ENCODE results near the gene SORL1. TPM values are rescaled to one million over a fixed set of nuclear protein-coding genes. Genes with fewer than 3 reads are reported as not detected.
A peak's percentile ranks its signal among the peaks of the same experiment; 100 is the strongest.
"Not testable (repeated sequence)": the region's sequence is repeated elsewhere in the genome, so short reads cannot be mapped to it uniquely, and the experiment has no call there.

SORL1 gene
- polyA plus RNA-seq, 1 donor, result 31.0 TPM

DNA sequence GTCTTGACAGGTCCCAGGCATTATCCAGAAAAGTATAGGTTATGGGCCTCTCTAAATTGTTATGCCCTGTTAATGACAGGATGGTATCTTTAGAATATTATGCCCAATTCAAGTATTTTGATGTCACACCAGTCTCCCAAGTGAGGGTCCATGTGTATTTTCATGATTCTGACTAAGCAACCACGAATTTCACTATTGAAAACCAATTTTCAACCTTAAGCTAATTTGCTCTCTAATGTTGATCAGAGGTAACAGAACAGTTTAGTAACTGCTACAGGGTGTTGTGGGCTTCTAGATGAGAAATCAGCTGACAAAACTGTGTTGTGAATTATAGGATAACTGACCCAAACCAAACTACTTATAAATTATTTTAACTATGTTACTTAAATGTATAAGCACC lies 48.6 kb downstream of the SORL1 start:
- Histone ChIP-seq H3K36me3 (ENCODE audit: control insufficient read depth, insufficient read depth, low read length) (peaks cover 32% of the 10 kb centered on the region), H3K4me1 (ENCODE audit: control insufficient read depth, insufficient read depth, low read length) (no peaks in the 10 kb centered on the region), H3K27me3 (ENCODE audit: control insufficient read depth, insufficient read depth, low read length) (no peaks in the 10 kb centered on the region), H3K27ac (ENCODE audit: low read length) (no peak overlapping the region), H3K4me3 (ENCODE audit: low read length) (no peak overlapping the region), H3K9me3 (ENCODE audit: control insufficient read depth, low read depth, low read length) (no peaks in the 10 kb centered on the region)
- WGBS (ENCODE audit: insufficient coverage, low lambda C conversion rate), result 100% methylated on average over 1 of the region's 1 CpG
- DNase-seq, result no peak

DNA sequence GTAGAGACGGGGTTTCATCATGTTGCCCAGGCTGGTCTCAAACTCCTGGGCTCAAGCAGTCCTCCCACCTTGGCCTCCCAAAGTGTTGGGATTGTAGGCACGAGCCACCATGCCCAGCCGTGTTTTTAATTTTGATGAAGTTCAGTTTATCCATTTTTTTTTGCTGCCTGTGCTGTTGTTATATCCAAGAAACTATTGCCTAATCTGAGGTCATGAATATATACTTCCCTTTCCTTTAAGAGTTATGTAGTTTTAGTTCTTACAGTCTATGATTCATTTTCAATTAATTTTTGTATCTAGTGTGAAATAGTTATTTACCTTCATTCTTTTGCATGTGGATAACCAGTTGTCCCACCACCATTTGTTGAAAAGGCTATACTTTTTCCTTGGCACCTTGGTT lies 50.9 kb downstream of the SORL1 start:
- Histone ChIP-seq H3K4me1 (ENCODE audit: control insufficient read depth, insufficient read depth, low read length) (no peaks in the 10 kb centered on the region), H3K9me3 (ENCODE audit: control insufficient read depth, low read depth, low read length) (no peaks in the 10 kb centered on the region), H3K27ac (ENCODE audit: low read length) (no peak overlapping the region), H3K36me3 (ENCODE audit: control insufficient read depth, insufficient read depth, low read length) (peaks cover 22% of the 10 kb centered on the region), H3K4me3 (ENCODE audit: low read length) (no peak overlapping the region), H3K27me3 (ENCODE audit: control insufficient read depth, insufficient read depth, low read length) (no peaks in the 10 kb centered on the region)
- DNase-seq, result no peak
- no CpG with 5 or more reads among the region's 3 CpGs for WGBS (ENCODE audit: insufficient coverage, low lambda C conversion rate)

DNA sequence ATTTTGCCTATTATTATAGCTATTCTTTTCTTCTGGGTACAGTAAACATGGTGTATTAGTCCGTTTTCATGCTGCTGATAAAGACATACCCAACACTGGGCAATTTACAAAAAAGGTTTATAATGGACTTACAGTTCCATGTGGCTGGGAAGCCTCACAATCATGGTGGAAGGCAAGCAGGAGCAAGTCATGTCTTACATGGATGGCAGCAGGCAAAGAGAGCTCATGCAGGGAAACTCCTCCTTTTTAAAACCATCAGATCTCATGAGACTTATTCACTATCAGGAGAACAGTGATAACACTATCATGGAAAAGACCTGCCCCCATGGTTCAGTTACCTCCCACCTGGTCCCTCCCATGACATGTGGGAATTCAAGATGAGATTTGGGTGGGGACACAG lies 54.1 kb downstream of the SORL1 start:
- not testable (repeated sequence) for H3K4me3 ChIP-seq (ENCODE audit: low read length); DNase-seq; H3K27me3 ChIP-seq (ENCODE audit: control insufficient read depth, insufficient read depth, low read length); H3K9me3 ChIP-seq (ENCODE audit: control insufficient read depth, low read depth, low read length); H3K4me1 ChIP-seq (ENCODE audit: control insufficient read depth, insufficient read depth, low read length); H3K27ac ChIP-seq (ENCODE audit: low read length)
- peaks cover 17% of the 10 kb centered on the region for H3K36me3 ChIP-seq (ENCODE audit: control insufficient read depth, insufficient read depth, low read length)
- WGBS (ENCODE audit: insufficient coverage, low lambda C conversion rate), result 100% methylated on average over 1 of the region's 1 CpG

DNA sequence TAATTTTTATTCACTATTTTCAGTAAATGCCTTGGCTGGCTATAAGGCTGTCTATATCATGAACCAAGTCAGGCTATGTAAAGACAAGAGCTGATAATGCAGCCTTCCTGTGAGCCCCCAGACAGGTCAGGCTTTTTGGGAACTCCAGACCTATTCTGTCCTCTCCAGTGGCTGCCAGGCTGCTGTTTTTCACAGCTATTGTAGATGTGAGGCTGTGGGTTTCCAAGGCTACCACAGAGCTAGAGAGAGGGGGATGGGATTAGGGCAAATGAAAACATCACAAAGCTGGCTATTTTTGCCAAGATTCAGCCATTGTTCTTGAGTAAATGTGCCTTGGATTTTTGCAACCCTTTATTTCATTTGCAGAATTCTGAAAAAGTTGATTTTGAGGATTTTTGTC lies 56.3 kb downstream of the SORL1 start:
- DNase-seq, result no peak
- H3K4me1 ChIP-seq (ENCODE audit: control insufficient read depth, insufficient read depth, low read length), result no peaks in the 10 kb centered on the region
- H3K9me3 ChIP-seq (ENCODE audit: control insufficient read depth, low read depth, low read length), result no peaks in the 10 kb centered on the region
- no peak overlapping the region for H3K27ac ChIP-seq (ENCODE audit: low read length)
- H3K27me3 ChIP-seq (ENCODE audit: control insufficient read depth, insufficient read depth, low read length), result no peaks in the 10 kb centered on the region
- no peak overlapping the region for H3K4me3 ChIP-seq (ENCODE audit: low read length)
- peaks cover 19% of the 10 kb centered on the region for H3K36me3 ChIP-seq (ENCODE audit: control insufficient read depth, insufficient read depth, low read length)

DNA sequence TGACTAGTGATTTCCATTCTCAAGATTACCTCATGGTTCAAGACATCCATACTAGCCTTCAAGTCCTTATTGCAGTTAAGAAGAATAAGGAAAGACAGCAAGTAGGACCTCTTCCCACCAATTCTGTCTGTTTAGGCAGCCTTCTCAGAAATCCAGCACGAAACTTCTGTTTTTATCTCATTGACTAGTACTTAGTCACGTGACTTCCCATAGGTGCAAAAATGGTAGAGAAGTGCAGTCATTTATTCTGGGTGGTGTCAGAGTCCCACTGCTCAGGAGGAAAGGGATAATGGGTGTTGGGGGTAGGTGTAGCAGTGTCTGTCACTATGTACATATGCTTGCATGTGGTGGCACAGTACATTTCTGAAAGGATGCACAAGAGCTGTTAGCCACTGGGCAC lies 58.3 kb downstream of the SORL1 start:
- Histone ChIP-seq H3K27me3 (ENCODE audit: control insufficient read depth, insufficient read depth, low read length) (no peaks in the 10 kb centered on the region), H3K4me3 (ENCODE audit: low read length) (no peak overlapping the region), H3K36me3 (ENCODE audit: control insufficient read depth, insufficient read depth, low read length) (peaks cover 31% of the 10 kb centered on the region), H3K4me1 (ENCODE audit: control insufficient read depth, insufficient read depth, low read length) (peaks cover 7% of the 10 kb centered on the region), H3K27ac (ENCODE audit: low read length) (no peak overlapping the region), H3K9me3 (ENCODE audit: control insufficient read depth, low read depth, low read length) (no peaks in the 10 kb centered on the region)
- no peak for DNase-seq
- WGBS (ENCODE audit: insufficient coverage, low lambda C conversion rate), result no CpG with 5 or more reads among the region's 2 CpGs

DNA sequence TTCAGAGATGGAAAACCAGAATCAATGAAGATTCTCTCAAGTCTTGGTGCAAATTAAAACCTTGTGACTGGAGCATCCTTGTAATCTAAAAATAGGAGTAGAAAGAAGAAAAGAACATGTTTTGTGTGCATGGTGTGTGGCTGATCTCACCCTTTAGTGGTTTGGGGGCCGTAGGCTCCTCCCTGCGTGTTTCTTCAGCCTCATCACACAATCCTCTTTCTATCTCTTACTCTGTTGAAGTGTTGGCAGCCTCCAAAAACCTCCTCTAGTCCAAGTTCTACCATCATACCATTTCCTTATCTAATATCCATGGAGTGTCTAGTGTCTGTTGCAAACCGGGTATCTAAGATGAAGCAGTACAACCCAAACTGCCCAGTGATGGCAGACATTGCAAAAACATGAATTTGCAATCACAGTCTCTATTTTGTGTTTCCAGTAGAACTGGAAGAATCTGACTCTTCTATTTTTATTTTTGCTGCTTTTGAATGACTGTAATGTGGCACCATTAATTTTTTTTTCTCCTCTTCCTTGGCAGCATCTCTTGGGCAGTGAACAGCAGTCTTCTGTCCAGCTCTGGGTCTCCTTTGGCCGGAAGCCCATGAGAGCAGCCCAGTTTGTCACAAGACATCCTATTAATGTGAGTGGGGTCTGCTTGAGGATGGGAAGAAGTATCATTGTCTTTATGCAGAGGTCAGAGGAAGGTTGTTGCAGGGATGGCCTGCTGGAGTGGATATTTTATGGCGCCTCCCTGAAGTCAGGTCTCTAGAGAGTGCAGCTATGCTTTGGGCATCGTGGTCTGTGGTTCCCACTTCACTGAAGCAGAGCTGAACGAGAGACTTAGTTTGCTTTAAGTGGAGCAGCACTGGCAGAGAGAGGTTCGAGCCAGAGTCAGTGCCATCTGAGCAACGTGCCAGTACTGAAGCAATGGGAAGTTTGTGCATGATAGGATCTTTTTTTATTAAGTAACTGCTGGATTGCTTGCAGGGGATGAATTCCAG lies 60.7 kb downstream of the SORL1 start:
- peak in 1 of 2 donors; percentile 12 for DNase-seq
- Histone ChIP-seq H3K36me3 (ENCODE audit: control insufficient read depth, insufficient read depth, low read length) (peaks cover 38% of the 10 kb centered on the region), H3K9me3 (ENCODE audit: control insufficient read depth, low read depth, low read length) (no peaks in the 10 kb centered on the region), H3K27me3 (ENCODE audit: control insufficient read depth, insufficient read depth, low read length) (no peaks in the 10 kb centered on the region), H3K4me3 (ENCODE audit: low read length) (no peak overlapping the region), H3K27ac (ENCODE audit: low read length) (no peak overlapping the region), H3K4me1 (ENCODE audit: control insufficient read depth, insufficient read depth, low read length) (peaks cover 7% of the 10 kb centered on the region)
- 100% methylated on average over 1 of the region's 9 CpGs for WGBS (ENCODE audit: insufficient coverage, low lambda C conversion rate)

DNA sequence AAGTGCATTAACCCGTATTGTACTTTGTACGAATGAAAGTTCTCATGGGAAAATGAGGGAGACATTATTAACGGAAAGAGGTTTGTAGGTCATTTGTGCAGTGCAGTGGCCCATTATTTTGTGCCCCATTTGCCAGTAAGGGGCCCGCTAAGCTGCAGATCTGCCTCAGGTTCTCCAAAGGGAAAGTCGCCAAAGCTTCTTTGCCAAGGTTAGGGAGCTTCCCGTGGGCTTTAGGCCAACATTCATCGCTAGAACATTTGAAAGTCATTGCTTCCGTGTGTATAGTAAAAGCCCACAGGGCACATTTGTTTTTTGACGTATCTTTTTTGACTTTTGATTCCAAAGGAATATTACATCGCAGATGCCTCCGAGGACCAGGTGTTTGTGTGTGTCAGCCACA lies 61.7 kb downstream of the SORL1 start:
- no peak overlapping the region for H3K27ac ChIP-seq (ENCODE audit: low read length)
- no peaks in the 10 kb centered on the region for H3K27me3 ChIP-seq (ENCODE audit: control insufficient read depth, insufficient read depth, low read length)
- H3K4me3 ChIP-seq (ENCODE audit: low read length), result no peak overlapping the region
- WGBS (ENCODE audit: insufficient coverage, low lambda C conversion rate), result 100% methylated on average over 4 of the region's 11 CpGs
- peaks cover 35% of the 10 kb centered on the region for H3K36me3 ChIP-seq (ENCODE audit: control insufficient read depth, insufficient read depth, low read length)
- peaks cover 7% of the 10 kb centered on the region for H3K4me1 ChIP-seq (ENCODE audit: control insufficient read depth, insufficient read depth, low read length)
- H3K9me3 ChIP-seq (ENCODE audit: control insufficient read depth, low read depth, low read length), result no peaks in the 10 kb centered on the region
- DNase-seq, result no peak

DNA sequence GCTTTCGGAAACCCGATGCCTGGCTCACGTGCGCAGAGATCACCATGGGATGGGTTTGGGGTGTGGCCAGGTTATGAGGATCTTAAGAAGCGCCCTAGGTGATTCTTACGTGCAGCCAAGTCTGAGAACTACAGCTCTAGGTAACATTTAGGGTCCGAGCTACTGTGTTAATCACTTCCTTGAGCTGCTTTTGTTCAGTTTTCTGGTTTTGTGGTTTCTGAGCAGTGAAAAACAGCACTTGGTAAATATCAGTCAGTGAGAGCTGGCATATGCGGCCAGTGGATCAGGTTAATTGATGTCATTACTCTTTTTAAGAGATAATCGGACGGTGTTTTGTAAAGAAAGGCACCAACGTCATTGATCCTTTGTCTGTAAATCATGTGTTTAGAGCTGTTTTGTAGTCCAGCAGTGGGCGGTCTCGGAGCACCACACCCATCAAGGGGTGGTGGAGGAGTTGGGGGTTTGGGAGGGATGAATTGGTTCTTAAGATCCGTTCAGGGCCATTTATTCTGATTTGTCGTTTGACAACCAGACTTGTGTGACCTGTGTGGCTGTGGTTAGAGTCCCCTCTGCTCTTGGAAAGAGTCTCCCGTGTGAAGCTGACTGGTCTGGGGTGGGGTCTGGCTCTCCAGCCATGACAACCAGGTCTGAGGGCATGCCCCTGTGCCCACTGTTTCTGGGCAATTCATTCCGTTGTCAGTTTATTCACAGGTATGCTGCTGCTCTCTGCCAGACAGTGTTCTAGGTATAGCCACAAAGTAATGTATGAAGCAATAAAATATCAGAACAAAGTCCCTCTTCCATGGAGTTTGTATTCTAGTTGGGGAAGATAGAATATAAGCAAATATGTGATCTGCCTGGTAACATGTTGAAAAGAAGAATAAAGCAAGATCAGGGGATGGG lies 62.6 kb downstream of the SORL1 start:
- Histone ChIP-seq H3K36me3 (ENCODE audit: control insufficient read depth, insufficient read depth, low read length) (peaks cover 32% of the 10 kb centered on the region), H3K27me3 (ENCODE audit: control insufficient read depth, insufficient read depth, low read length) (no peaks in the 10 kb centered on the region), H3K9me3 (ENCODE audit: control insufficient read depth, low read depth, low read length) (no peaks in the 10 kb centered on the region), H3K4me1 (ENCODE audit: control insufficient read depth, insufficient read depth, low read length) (peaks cover 7% of the 10 kb centered on the region), H3K27ac (ENCODE audit: low read length) (no peak overlapping the region), H3K4me3 (ENCODE audit: low read length) (no peak overlapping the region)
- peak in 1 of 2 donors; percentile 48 for DNase-seq
- no CpG with 5 or more reads among the region's 17 CpGs for WGBS (ENCODE audit: insufficient coverage, low lambda C conversion rate)

DNA sequence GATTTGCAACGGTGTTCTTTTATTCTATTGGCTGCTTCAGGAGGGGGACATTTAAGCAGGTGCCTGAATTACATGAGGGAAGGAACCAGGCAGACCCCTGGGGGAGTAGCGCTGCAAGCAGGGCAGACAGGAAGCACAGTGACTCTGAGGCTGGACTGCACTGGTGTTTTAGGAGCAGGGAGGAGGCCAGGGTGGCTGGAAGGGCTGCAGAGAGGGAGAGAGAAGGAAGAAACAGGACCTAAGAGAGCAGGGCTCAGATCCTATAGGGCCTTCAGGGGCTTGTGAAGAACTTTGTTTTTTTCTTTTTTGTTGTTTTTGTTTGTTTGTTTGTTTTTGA lies 63.2 kb downstream of the SORL1 start:
- H3K36me3 ChIP-seq (ENCODE audit: control insufficient read depth, insufficient read depth, low read length), result peaks cover 31% of the 10 kb centered on the region
- no peak for DNase-seq
- H3K4me3 ChIP-seq (ENCODE audit: low read length), result no peak overlapping the region
- no peaks in the 10 kb centered on the region for H3K27me3 ChIP-seq (ENCODE audit: control insufficient read depth, insufficient read depth, low read length)
- 100% methylated on average over 1 of the region's 2 CpGs for WGBS (ENCODE audit: insufficient coverage, low lambda C conversion rate)
- peaks cover 7% of the 10 kb centered on the region for H3K4me1 ChIP-seq (ENCODE audit: control insufficient read depth, insufficient read depth, low read length)
- H3K27ac ChIP-seq (ENCODE audit: low read length), result no peak overlapping the region
- H3K9me3 ChIP-seq (ENCODE audit: control insufficient read depth, low read depth, low read length), result no peaks in the 10 kb centered on the region

DNA sequence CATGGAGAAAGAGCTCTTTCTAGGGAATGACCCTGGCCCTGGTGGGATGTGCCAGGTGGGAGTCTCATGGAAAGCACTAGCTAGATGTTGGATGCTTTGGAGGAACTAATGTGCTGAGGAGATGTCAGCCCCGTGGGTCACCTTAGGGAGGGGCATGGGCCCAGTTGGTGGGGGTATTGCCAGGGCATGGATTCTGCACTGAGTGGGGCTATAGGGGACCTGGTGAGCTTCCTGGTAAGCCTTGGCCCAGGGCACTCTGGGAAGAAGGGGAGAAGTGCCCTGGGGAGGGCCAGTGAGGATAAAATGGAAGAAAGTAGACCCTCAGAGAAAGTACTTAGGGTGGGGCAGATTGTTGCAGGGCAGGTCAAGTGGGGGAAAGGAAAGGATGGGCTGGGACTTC lies 65.9 kb downstream of the SORL1 start:
- Histone ChIP-seq H3K9me3 (ENCODE audit: control insufficient read depth, low read depth, low read length) (no peaks in the 10 kb centered on the region), H3K36me3 (ENCODE audit: control insufficient read depth, insufficient read depth, low read length) (peaks cover 42% of the 10 kb centered on the region), H3K27me3 (ENCODE audit: control insufficient read depth, insufficient read depth, low read length) (no peaks in the 10 kb centered on the region), H3K27ac (ENCODE audit: low read length) (no peak overlapping the region), H3K4me3 (ENCODE audit: low read length) (no peak overlapping the region), H3K4me1 (ENCODE audit: control insufficient read depth, insufficient read depth, low read length) (peaks cover 7% of the 10 kb centered on the region)
- 100% methylated on average over 1 of the region's 1 CpG for WGBS (ENCODE audit: insufficient coverage, low lambda C conversion rate)
- no peak for DNase-seq

Measured in large intestine (tissue), 3 donors.